AG10803 (cell line): Measurements from ENCODE around the gene GRIK5.

Experiments used
- DNase-seq: peaks from one replicate; pipeline ENCODE4 v3.0.0; 2010; ENCODE audit warnings: low read depth
- H3K4me3 ChIP-seq: 2 replicates; pipeline ENCODE4 v1.5.1; 2011; ENCODE audit warnings: mild to moderate bottlenecking, low read length, control low read depth
- CTCF ChIP-seq: conservative IDR thresholded peaks from 2 replicates; pipeline ENCODE4 v1.5.1; 2011; ENCODE audit warnings: mild to moderate bottlenecking, low read length, control low read depth, inconsistent platforms

Gene GRIK5

GRCh38 chr19:41959056-41960053 lies 110.7 kb downstream of the GRIK5 start, which contains the start of gene RABAC1:
Gene RABAC1, minus strand, starts transcription at chr19:41959321. Its CDS starts 29 bp downstream, at chr19:41959292.
- peak; percentile 86 for DNase-seq
- TF ChIP-seq CTCF = peak; percentile 38
- H3K4me3 ChIP-seq = peak within 1 kb of the TSS; percentile 94

GRCh38 chr19:41958367-41959055 lies 111.5 kb downstream of the GRIK5 start:
- DNase-seq = peak; percentile 64
- TF ChIP-seq CTCF = no peak
- peak overlapping the region; percentile 94 for H3K4me3 ChIP-seq

- TF ChIP-seq CTCF = peak; percentile 73
- DNase-seq = peak; percentile 79
- peak overlapping the region; percentile 94 for H3K4me3 ChIP-seq
Observed at GRCh38 chr19:41957838-41958366, 112.1 kb downstream of the GRIK5 start.

- TF ChIP-seq CTCF = no peak
Observed at GRCh38 chr19:41957161-41957837, 112.7 kb downstream of the GRIK5 start.

GRCh38 chr19:41956621-41957020 lies 113.4 kb downstream of the GRIK5 start:
- TF ChIP-seq CTCF = no peak
- no peak for DNase-seq
- no peak overlapping the region for H3K4me3 ChIP-seq

More at GRCh38 chr19:41957161-41957837, 112.7 kb downstream of the GRIK5 start:
- H3K4me3 ChIP-seq = peak overlapping the region; percentile 94
- DNase-seq = no peak

- H3K4me3 ChIP-seq = no peak overlapping the region
- no peak for TF ChIP-seq CTCF
- DNase-seq = no peak
Observed at GRCh38 chr19:41955521-41955920, 114.5 kb downstream of the GRIK5 start.
